Stimulated activated CD8-positive, alpha-beta memory T cell treated with anti-CD3 and anti-CD28 coated beads, Interleukin-4, amount 100 ng/mL, for 1 hour (primary cell): ENCODE measurements around the gene MYRF.

Experiments used
- DNase-seq, 2 donors: peaks; one replicate each; pipeline ENCODE4 v3.0.0-alpha.2; 2020; ENCODE audit warnings: low read depth in 2 of 2, low spot score in 1 of 2

Gene MYRF

GRCh38 chr11:61756452-61757212, 4.2 kb downstream of the MYRF start:
- peak in 1 of 2 donors; percentile 25 for DNase-seq

GRCh38 chr11:61757213-61757862, 4.9 kb downstream of the MYRF start:
- no peak for DNase-seq

- no peak for DNase-seq
These were observed 8.5 kb downstream of the MYRF start for GRCh38 chr11:61760946-61761345.

GRCh38 chr11:61761440-61762222, 9.2 kb downstream of the MYRF start:
- no peak for DNase-seq

GRCh38 chr11:61762223-61762615, 9.8 kb downstream of the MYRF start:
- DNase-seq: no peak

GRCh38 chr11:61762798-61763197, 10.4 kb downstream of the MYRF start:
- DNase-seq: no peak

GRCh38 chr11:61763930-61764605, 11.6 kb downstream of the MYRF start:
- DNase-seq: no peak

- no peak for DNase-seq
These were observed 12.3 kb downstream of the MYRF start for GRCh38 chr11:61764606-61765260.

GRCh38 chr11:61765550-61766253, 13.3 kb downstream of the MYRF start:
- DNase-seq: no peak

GRCh38 chr11:61766353-61766841, 14.0 kb downstream of the MYRF start:
- no peak for DNase-seq

GRCh38 chr11:61768376-61769076, 16.1 kb downstream of the MYRF start:
- no peak for DNase-seq

- DNase-seq: no peak
These were observed 16.9 kb downstream of the MYRF start for GRCh38 chr11:61769169-61769920.

- DNase-seq: no peak
These were observed 17.7 kb downstream of the MYRF start for GRCh38 chr11:61769946-61770683.

GRCh38 chr11:61771195-61771894, 18.9 kb downstream of the MYRF start:
- DNase-seq: no peak

GRCh38 chr11:61771985-61772455, 19.6 kb downstream of the MYRF start:
- DNase-seq: no peak

GRCh38 chr11:61773356-61773755, 20.9 kb downstream of the MYRF start:
- no peak for DNase-seq

GRCh38 chr11:61773809-61774208, 21.4 kb downstream of the MYRF start:
- no peak for DNase-seq
